Measurements from ENCODE around the gene SMARCB1.
A peak's percentile ranks its signal among the peaks of the same experiment; 100 is the strongest.

Gene SMARCB1

DNA sequence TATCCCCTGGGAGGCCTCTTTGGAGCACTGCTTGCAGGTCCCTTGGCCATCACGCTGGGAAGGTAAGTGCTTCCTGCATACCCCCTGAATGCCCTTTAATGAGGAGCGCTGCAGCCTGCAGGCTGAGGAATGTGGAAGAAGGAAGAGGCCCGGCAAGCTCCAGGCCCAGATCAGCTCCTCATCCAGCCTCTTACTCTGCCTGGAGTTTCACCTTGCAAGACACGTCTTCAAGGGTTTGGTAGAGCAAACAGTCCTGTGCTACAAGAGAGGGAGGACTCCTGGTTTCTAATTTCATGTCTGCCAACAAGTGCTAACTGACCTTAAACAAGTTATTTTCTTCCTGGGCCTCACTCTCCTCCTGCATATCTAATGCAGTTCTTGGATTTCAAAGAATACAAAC lies 81.8 kb downstream of the SMARCB1 start:
- WGBS, result 88% methylated on average over 4 of the region's 4 CpGs

DNA sequence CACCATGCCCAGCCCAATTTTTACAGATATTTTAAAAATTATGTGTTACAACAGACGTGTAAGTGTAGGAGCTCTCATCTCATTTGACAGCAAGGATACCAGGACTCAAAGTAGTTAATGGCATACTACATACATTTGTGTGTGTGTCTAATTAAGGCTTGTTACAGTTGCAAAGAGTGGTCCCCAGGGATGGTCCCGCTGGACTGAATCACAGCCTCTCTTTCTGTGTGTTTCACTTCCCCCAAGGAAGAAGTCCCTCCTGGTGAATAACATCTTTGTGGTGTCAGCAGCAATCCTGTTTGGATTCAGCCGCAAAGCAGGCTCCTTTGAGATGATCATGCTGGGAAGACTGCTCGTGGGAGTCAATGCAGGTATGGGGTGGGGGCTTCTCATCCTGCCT lies 88.1 kb downstream of the SMARCB1 start:
- H3K36me3 ChIP-seq (ENCODE audit: insufficient read depth, low read length), result peaks cover 19% of the 10 kb centered on the region
- no peak overlapping the region for H3K9ac ChIP-seq (ENCODE audit: low read depth, low read length)
- no peaks in the 10 kb centered on the region for H3K4me1 ChIP-seq (ENCODE audit: insufficient read depth, low read length)
- no peaks in the 10 kb centered on the region for H3K27me3 ChIP-seq (ENCODE audit: insufficient read depth, low read length)
- H3K9me3 ChIP-seq (ENCODE audit: insufficient read depth, low read depth, low read length), result no peaks in the 10 kb centered on the region
- H3K27ac ChIP-seq (ENCODE audit: low read depth, low read length), result no peak overlapping the region
- WGBS, result 95% methylated on average over 3 of the region's 4 CpGs
- H3K4me3 ChIP-seq (ENCODE audit: low read length), result no peak overlapping the region

More for the DNA sequence above, 81.8 kb downstream of the SMARCB1 start:
- Histone ChIP-seq H3K4me1 (ENCODE audit: insufficient read depth, low read length) (no peaks in the 10 kb centered on the region), H3K27me3 (ENCODE audit: insufficient read depth, low read length) (no peaks in the 10 kb centered on the region), H3K27ac (ENCODE audit: low read depth, low read length) (no peak overlapping the region), H3K36me3 (ENCODE audit: insufficient read depth, low read length) (peaks cover 21% of the 10 kb centered on the region), H3K4me3 (ENCODE audit: low read length) (no peak overlapping the region), H3K9ac (ENCODE audit: low read depth, low read length) (no peak overlapping the region), H3K9me3 (ENCODE audit: insufficient read depth, low read depth, low read length) (no peaks in the 10 kb centered on the region)

DNA sequence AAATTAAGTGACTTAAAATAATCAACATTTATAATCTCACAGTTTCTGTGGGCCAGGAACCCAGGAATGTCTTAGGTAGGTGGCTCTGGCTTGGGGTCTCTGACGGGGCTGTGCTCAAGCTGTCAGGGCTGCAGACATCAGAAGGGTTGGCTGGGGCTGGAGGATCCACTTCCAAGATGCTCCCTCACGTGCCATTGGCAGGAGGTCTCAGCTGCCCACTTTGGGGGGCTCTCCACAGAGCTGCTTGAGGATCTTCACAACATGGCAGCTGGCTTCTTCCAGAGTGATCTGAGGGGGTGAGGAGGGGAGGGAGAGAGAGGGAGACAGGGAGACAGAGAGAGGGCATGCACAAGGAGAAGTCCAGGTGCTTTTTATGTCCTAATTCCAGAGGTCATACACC lies 89.0 kb downstream of the SMARCB1 start:
- no peak overlapping the region for H3K27ac ChIP-seq (ENCODE audit: low read depth, low read length)
- no peak overlapping the region for H3K9ac ChIP-seq (ENCODE audit: low read depth, low read length)
- H3K4me1 ChIP-seq (ENCODE audit: insufficient read depth, low read length), result no peaks in the 10 kb centered on the region
- no peaks in the 10 kb centered on the region for H3K9me3 ChIP-seq (ENCODE audit: insufficient read depth, low read depth, low read length)
- 87% methylated on average over 2 of the region's 2 CpGs for WGBS
- no peaks in the 10 kb centered on the region for H3K27me3 ChIP-seq (ENCODE audit: insufficient read depth, low read length)
- no peak overlapping the region for H3K4me3 ChIP-seq (ENCODE audit: low read length)
- peaks cover 17% of the 10 kb centered on the region; the same call in 1 of the 2 replicates for H3K36me3 ChIP-seq (ENCODE audit: insufficient read depth, low read length)

DNA sequence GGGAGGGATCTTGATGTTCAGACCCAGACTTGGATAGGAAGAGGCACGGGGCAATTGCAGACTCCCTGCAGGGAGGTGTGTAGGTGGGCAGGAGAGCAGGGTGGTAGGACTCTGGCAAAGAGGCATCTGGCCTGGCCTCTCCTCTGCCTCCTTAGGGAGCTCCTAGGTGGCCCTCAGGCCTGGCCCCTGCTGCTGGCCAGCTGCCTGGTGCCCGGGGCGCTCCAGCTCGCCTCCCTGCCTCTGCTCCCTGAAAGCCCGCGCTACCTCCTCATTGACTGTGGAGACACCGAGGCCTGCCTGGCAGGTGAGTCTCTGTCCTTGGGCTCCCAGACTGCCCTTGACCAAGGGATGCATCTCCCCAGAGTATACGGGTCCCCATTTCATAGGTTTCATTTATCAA lies 90.8 kb downstream of the SMARCB1 start:
- WGBS, result 96% methylated on average over 8 of the region's 8 CpGs
- no peaks in the 10 kb centered on the region for H3K4me1 ChIP-seq (ENCODE audit: insufficient read depth, low read length)

DNA sequence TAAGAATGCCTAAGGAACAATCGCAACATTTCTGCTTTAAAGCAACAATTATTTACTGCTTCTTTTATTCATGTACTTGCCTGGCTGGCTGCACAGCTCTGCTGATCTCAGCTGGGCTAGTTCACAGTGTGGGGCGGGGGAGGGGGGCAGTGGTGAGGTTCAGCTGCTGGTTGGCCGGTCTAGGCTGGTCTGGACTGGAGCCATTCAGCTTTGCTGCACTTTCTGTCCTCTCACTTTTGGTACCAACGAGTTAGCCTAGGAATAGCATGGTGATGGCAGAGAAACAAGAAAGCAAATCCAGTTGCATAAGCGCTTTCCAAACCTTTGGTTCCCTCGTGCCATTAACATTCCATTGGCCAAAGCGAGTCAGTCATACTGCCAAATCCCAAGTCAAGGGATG lies 91.5 kb downstream of the SMARCB1 start:
- Histone ChIP-seq H3K27ac (ENCODE audit: low read depth, low read length) (no peak overlapping the region), H3K4me3 (ENCODE audit: low read length) (no peak overlapping the region), H3K9ac (ENCODE audit: low read depth, low read length) (no peak overlapping the region), H3K36me3 (ENCODE audit: insufficient read depth, low read length) (peaks cover 18% of the 10 kb centered on the region; the same call in 1 of the 2 replicates), H3K4me1 (ENCODE audit: insufficient read depth, low read length) (no peaks in the 10 kb centered on the region), H3K9me3 (ENCODE audit: insufficient read depth, low read depth, low read length) (no peaks in the 10 kb centered on the region), H3K27me3 (ENCODE audit: insufficient read depth, low read length) (no peaks in the 10 kb centered on the region)
- WGBS, result 94% methylated on average over 7 of the region's 7 CpGs

More for the DNA sequence above, 90.8 kb downstream of the SMARCB1 start:
- H3K27ac ChIP-seq (ENCODE audit: low read depth, low read length), result no peak overlapping the region
- peaks cover 18% of the 10 kb centered on the region; the same call in 1 of the 2 replicates for H3K36me3 ChIP-seq (ENCODE audit: insufficient read depth, low read length)
- no peaks in the 10 kb centered on the region for H3K27me3 ChIP-seq (ENCODE audit: insufficient read depth, low read length)
- no peak overlapping the region for H3K4me3 ChIP-seq (ENCODE audit: low read length)
- no peaks in the 10 kb centered on the region for H3K9me3 ChIP-seq (ENCODE audit: insufficient read depth, low read depth, low read length)
- no peak overlapping the region for H3K9ac ChIP-seq (ENCODE audit: low read depth, low read length)

DNA sequence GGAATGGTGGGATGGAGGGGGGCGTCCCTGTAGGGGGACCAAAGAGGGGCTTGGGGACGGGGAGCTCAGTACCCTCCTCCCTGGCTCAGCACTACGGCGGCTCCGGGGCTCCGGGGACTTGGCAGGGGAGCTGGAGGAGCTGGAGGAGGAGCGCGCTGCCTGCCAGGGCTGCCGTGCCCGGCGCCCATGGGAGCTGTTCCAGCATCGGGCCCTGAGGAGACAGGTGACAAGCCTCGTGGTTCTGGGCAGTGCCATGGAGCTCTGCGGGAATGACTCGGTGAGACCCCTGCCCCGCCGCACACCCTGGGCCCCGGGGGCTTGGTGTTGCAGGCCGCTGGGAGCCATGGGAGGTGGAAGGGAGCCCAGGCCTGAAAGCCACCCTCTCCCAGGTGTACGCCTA lies 95.6 kb downstream of the SMARCB1 start:
- 95% methylated on average over 20 of the region's 20 CpGs for WGBS
- Histone ChIP-seq H3K36me3 (ENCODE audit: insufficient read depth, low read length) (peaks cover 2% of the 10 kb centered on the region; the same call in 1 of the 2 replicates), H3K4me3 (ENCODE audit: low read length) (no peak overlapping the region)

DNA sequence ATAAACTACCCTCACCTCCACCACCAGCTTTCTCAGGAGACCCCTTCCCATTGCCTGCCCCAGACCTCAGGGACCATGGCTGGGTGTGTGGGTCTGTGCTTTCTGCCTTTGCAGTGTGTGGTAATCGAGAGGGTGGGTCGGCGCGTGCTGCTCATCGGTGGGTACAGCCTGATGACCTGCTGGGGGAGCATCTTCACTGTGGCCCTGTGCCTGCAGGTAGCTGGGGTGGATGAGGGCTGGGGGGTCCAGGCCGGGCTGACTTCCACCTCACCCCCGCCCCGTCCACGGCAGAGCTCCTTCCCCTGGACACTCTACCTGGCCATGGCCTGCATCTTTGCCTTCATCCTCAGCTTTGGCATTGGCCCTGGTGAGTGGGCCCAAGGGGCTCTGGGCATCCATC lies 96.9 kb downstream of the SMARCB1 start:
- Histone ChIP-seq H3K27ac (ENCODE audit: low read depth, low read length) (no peak overlapping the region), H3K4me1 (ENCODE audit: insufficient read depth, low read length) (0 out of 2 replicates have a peak, but pooled peaks cover 4% of the 10 kb centered on the region), H3K36me3 (ENCODE audit: insufficient read depth, low read length) (0 out of 2 replicates have a peak, but pooled peaks cover 2% of the 10 kb centered on the region), H3K9ac (ENCODE audit: low read depth, low read length) (no peak overlapping the region), H3K9me3 (ENCODE audit: insufficient read depth, low read depth, low read length) (no peaks in the 10 kb centered on the region), H3K4me3 (ENCODE audit: low read length) (no peak overlapping the region), H3K27me3 (ENCODE audit: insufficient read depth, low read length) (no peaks in the 10 kb centered on the region)
- 95% methylated on average over 9 of the region's 9 CpGs for WGBS

More for the DNA sequence above, 95.6 kb downstream of the SMARCB1 start:
- Histone ChIP-seq H3K4me1 (ENCODE audit: insufficient read depth, low read length) (no peaks in the 10 kb centered on the region), H3K9me3 (ENCODE audit: insufficient read depth, low read depth, low read length) (no peaks in the 10 kb centered on the region), H3K9ac (ENCODE audit: low read depth, low read length) (no peak overlapping the region), H3K27me3 (ENCODE audit: insufficient read depth, low read length) (no peaks in the 10 kb centered on the region), H3K27ac (ENCODE audit: low read depth, low read length) (no peak overlapping the region)

DNA sequence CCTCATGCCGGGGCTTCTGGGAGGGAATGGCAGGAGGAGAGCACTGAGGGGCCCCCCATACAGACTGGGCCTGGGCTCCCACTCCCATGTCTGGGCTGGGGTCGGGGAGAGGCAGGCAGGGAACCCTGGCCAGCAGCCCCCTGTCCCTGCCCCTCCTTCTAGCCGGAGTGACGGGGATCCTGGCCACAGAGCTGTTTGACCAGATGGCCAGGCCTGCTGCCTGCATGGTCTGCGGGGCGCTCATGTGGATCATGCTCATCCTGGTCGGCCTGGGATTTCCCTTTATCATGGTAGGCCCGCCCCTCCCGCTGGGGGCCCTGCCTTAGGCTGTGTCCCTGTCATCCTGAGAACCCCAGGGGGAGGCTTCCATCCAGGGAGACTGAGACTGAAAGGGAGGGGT lies 97.4 kb downstream of the SMARCB1 start:
- Histone ChIP-seq H3K27ac (ENCODE audit: low read depth, low read length) (no peak overlapping the region), H3K9me3 (ENCODE audit: insufficient read depth, low read depth, low read length) (no peaks in the 10 kb centered on the region), H3K9ac (ENCODE audit: low read depth, low read length) (0 out of 2 replicates have a peak overlapping the region, but pooled peaks have one; percentile 26), H3K27me3 (ENCODE audit: insufficient read depth, low read length) (no peaks in the 10 kb centered on the region), H3K36me3 (ENCODE audit: insufficient read depth, low read length) (0 out of 2 replicates have a peak, but pooled peaks cover 2% of the 10 kb centered on the region), H3K4me1 (ENCODE audit: insufficient read depth, low read length) (0 out of 2 replicates have a peak, but pooled peaks cover 4% of the 10 kb centered on the region), H3K4me3 (ENCODE audit: low read length) (no peak overlapping the region)
- WGBS, result 91% methylated on average over 9 of the region's 9 CpGs

All from HUES64 (cell line).